Neural crest cell (in vitro differentiated cells): ENCODE results near the gene NXNL2. TPM values are rescaled to one million over a fixed set of nuclear protein-coding genes. Genes with fewer than 3 reads are reported as not detected.
A peak's percentile ranks its signal among the peaks of the same experiment; 100 is the strongest.

Source experiments
- DNase-seq: peaks from one replicate; pipeline ENCODE4 v3.0.0; 2021; ENCODE audit warnings: low read depth, mixed read lengths, low spot score
- H3K27ac Mint-ChIP-seq: one replicate; pipeline ENCODE4 v1.8.0; 2021; ENCODE audit warnings: mild to moderate bottlenecking, mixed read lengths; ENCODE audit not compliant: unreplicated experiment
- H3K27me3 Mint-ChIP-seq: 2 replicates; pipeline ENCODE4 v1.8.0; 2021; ENCODE audit warnings: low read depth, mild to moderate bottlenecking, mixed read lengths
- H3K36me3 Mint-ChIP-seq: 2 replicates; pipeline ENCODE4 v1.8.0; 2021; ENCODE audit warnings: low read depth, mild to moderate bottlenecking, mixed read lengths
- H3K4me1 Mint-ChIP-seq: 2 replicates; pipeline ENCODE4 v1.8.0; 2021; ENCODE audit warnings: mixed read lengths
- H3K4me3 Mint-ChIP-seq: one replicate; pipeline ENCODE4 v1.8.0; 2021; ENCODE audit warnings: mild to moderate bottlenecking, mixed read lengths
- H3K9me3 Mint-ChIP-seq: 2 replicates; pipeline ENCODE4 v1.8.0; 2021; ENCODE audit warnings: mixed read lengths
- total RNA-seq: library from RNA; stranded (reverse); gene quantifications from 2 replicates; pipeline ENCODE4 v1.2.1, GENCODE V29; 2021
- TF ChIP-seq, protein P1 (sequence below): fragments of 200-600 bp; sonication (generic); conservative IDR thresholded peaks from 2 replicates; pipeline ENCODE4 v1.5.0; 2021; ENCODE audit warnings: antibody characterized with exemption, mild to moderate bottlenecking

The NXNL2 gene
- total RNA-seq, 1 donor from 2014 or later: not detected

GRCh38 chr9:88501086-88501485 lies 33.9 kb upstream of the NXNL2 start:
- no peaks in the 10 kb centered on the region for H3K36me3 Mint-ChIP-seq
- H3K9me3 Mint-ChIP-seq: peaks cover 3% of the 10 kb centered on the region
- DNase-seq: no peak
- no peak overlapping the region for H3K4me3 Mint-ChIP-seq
- TF ChIP-seq, protein P1, sequence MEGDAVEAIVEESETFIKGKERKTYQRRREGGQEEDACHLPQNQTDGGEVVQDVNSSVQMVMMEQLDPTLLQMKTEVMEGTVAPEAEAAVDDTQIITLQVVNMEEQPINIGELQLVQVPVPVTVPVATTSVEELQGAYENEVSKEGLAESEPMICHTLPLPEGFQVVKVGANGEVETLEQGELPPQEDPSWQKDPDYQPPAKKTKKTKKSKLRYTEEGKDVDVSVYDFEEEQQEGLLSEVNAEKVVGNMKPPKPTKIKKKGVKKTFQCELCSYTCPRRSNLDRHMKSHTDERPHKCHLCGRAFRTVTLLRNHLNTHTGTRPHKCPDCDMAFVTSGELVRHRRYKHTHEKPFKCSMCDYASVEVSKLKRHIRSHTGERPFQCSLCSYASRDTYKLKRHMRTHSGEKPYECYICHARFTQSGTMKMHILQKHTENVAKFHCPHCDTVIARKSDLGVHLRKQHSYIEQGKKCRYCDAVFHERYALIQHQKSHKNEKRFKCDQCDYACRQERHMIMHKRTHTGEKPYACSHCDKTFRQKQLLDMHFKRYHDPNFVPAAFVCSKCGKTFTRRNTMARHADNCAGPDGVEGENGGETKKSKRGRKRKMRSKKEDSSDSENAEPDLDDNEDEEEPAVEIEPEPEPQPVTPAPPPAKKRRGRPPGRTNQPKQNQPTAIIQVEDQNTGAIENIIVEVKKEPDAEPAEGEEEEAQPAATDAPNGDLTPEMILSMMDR: no peak
- no peak overlapping the region for H3K27ac Mint-ChIP-seq
- no peaks in the 10 kb centered on the region for H3K4me1 Mint-ChIP-seq
- no peaks in the 10 kb centered on the region for H3K27me3 Mint-ChIP-seq

GRCh38 chr9:88502552-88503034 lies 32.4 kb upstream of the NXNL2 start:
- peak overlapping the region; percentile 46 for H3K27ac Mint-ChIP-seq
- TF ChIP-seq, protein P1: no peak
- no peaks in the 10 kb centered on the region for H3K4me1 Mint-ChIP-seq
- H3K27me3 Mint-ChIP-seq: no peaks in the 10 kb centered on the region
- peaks cover 3% of the 10 kb centered on the region for H3K9me3 Mint-ChIP-seq
- no peak overlapping the region for H3K4me3 Mint-ChIP-seq
- DNase-seq: no peak
- H3K36me3 Mint-ChIP-seq: no peaks in the 10 kb centered on the region

DNA sequence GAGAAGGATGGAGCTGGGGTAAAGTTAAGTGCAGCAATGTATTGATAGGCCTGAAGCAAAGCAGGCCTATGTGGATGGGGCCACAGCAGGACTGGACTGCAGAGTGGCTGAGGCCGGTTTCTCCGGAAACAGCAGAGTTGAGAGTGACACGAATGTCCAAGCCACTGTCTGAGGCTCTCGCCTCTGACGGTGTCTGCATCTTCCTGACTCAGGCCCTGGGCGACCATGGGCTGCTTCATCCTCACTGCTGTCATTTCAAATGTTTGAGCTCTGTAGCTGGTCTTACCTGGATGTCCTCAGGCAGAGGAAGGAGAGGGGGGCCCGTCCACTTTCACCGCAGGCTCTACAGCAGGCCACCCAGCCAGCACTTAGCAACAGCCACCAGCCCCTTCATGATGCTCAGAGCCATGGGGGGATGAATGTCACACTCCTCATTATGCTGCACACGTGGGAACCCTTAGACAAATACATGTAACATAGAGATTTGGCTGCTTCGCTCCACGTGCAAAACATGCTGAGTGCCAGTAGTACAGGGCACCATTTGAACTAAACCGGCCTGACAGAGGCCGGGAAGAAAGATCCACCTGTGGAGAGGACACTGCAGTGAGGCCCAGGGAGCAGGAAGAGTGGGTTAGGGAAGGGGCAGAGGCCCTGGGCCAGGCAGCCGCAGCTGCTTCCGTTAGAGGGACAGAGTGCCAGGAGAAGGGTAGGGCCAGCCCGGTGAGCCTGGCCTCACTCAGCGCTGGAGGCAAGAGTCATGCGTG lies 31.7 kb upstream of the NXNL2 start:
- H3K4me1 Mint-ChIP-seq: no peaks in the 10 kb centered on the region

DNA sequence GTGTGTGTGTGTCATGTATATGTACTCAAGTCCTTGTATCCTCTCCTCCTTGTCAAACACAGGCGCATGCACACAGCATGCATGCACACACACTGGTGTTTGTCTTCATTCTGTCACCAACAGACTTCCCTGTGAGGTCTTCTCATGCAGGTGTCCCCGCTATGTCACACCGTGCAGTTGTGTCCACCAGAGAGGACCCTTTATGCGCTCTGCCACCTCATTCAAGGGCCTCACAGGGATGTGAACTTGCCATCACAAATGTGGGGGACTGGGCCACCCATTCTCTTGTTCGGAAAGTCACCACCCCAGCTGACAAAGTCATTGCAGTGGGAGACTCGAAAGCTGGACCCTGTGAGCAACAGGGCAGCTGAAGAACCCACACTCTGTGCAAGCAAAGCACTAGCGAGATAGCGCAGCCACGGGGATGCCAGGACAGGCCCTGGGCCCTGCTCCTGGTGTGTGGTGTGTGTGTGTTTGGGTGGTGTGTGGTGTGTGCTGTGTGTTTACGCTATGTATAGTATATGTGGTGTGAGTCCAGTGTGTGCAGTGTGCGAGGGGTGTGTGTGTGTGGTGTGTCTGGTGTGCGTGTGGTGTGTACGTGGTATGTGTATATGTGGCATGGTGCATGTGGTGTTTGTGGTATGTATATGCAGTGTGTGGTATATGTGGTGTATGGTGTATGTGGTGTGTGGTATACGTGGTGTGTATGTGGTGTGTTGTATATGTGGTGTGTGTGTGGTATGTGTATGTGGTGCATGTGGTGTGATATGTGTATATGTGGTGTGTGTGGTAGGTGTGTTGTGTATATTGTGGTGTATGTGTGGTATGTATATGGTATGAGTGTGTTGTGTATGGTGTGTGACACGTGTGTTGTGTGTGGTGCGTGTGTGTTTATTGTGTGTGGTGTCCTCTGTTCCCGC lies 30.9 kb upstream of the NXNL2 start:
- Mint-ChIP-seq H3K36me3 (no peaks in the 10 kb centered on the region), H3K4me1 (no peaks in the 10 kb centered on the region), H3K4me3 (no peak overlapping the region), H3K27ac (no peak overlapping the region), H3K9me3 (peaks cover 6% of the 10 kb centered on the region), H3K27me3 (no peaks in the 10 kb centered on the region)
- TF ChIP-seq, protein P1: no peak
- no peak for DNase-seq

More for the DNA sequence above, 31.7 kb upstream of the NXNL2 start:
- no peaks in the 10 kb centered on the region for H3K27me3 Mint-ChIP-seq
- TF ChIP-seq, protein P1: no peak
- no peak overlapping the region for H3K27ac Mint-ChIP-seq
- H3K4me3 Mint-ChIP-seq: no peak overlapping the region
- no peak for DNase-seq
- peaks cover 3% of the 10 kb centered on the region for H3K9me3 Mint-ChIP-seq
- H3K36me3 Mint-ChIP-seq: no peaks in the 10 kb centered on the region

DNA sequence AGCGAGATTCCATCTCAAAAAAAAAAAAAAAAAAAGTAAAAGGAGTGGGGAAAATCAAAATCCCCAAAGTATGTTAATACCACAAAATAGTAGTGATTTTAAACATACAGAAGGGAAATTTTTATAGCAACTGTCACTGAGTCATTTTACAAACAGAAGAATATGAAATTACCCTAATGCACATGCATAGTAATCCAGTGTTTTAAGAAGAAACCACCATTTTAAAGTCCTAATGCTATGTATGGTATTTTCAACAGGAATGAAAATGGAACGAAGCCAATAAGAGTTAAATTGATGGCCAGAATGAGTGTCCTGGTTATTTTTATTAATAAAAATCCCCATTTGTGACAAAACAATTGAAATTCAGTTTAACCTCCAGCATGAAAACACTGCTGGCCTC lies 26.7 kb upstream of the NXNL2 start:
- no peaks in the 10 kb centered on the region for H3K4me1 Mint-ChIP-seq
- peaks cover 6% of the 10 kb centered on the region for H3K27me3 Mint-ChIP-seq
- no peak overlapping the region for H3K4me3 Mint-ChIP-seq
- no peak overlapping the region for H3K27ac Mint-ChIP-seq
- no peaks in the 10 kb centered on the region for H3K36me3 Mint-ChIP-seq
- TF ChIP-seq, protein P1: no peak
- no peak for DNase-seq
- peaks cover 9% of the 10 kb centered on the region for H3K9me3 Mint-ChIP-seq
